MM.1S (cell line): Measurements from ENCODE around the gene SMARCAD1.

Experiments used
- CTCF ChIP-seq: fragments of 300-600 bp; sonication (generic); IDR thresholded peaks from 2 replicates; pipeline ENCODE4 v1.5.1; 2016; ENCODE audit warnings: antibody characterized with exemption, low read length, mixed read lengths
- EZH2 ChIP-seq: fragments of 300-600 bp; sonication (generic); optimal IDR thresholded peaks from 2 replicates; pipeline ENCODE3; 2017; ENCODE audit warnings: low read depth, mild to moderate bottlenecking, antibody characterized with exemption, low read length, mixed read lengths

- TF ChIP-seq CTCF (no peak), EZH2 (no peak)
These were observed 25.9 kb upstream of the SMARCAD1 start for GRCh38 chr4:94181815-94182214.
